ENCODE measurements around the gene LYVE1. TPM values are rescaled to one million over a fixed set of nuclear protein-coding genes. Genes with fewer than 3 reads are reported as not detected.

Gene LYVE1
- total RNA-seq, 1 experiment from 2014 or later = 0.11 TPM

DNA sequence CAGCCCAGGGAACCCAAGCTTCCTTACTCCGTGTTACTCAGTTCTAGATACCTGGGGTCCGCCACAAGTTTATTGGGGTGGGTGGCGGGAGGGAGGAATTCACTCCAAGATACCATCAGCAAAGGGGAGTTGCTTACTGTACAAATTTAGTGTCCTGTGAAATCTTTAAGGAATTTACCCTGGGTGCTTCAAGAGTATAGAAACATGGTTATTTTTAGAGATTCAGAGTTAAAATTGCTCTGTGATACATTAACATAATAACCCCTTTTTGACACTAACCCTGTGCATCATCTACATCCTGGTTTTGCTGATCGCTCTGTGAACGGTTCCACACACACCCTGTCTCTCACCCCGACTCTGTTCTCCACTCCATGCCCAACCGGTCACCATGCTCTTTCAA, 18.9 kb upstream of the LYVE1 start:
- no peak overlapping the region for H3K4me3 ChIP-seq (ENCODE audit: low read depth, low read length, poor library complexity, severe bottlenecking)
- H3K9me3 ChIP-seq (ENCODE audit: low read depth, low read length, poor library complexity, severe bottlenecking) = no peaks in the 10 kb centered on the region
- no TSS peak for BruUV-seq (replicated peaks)
- no peaks in the 10 kb centered on the region for H3K36me3 ChIP-seq (ENCODE audit: insufficient read depth, low read length, poor library complexity, severe bottlenecking)
- ChIA-PET POLR2A (ENCODE audit: low non-redundant PET) (no interaction called here), CTCF (no interaction called here)
- H3K27me3 ChIP-seq (replicated peaks; ENCODE audit: insufficient read depth, low read depth, low read length, poor library complexity) = no peaks in the 10 kb centered on the region
- H3K4me1 ChIP-seq (ENCODE audit: insufficient read depth, low read length, poor library complexity, severe bottlenecking) = peaks cover 62% of the 10 kb centered on the region
- peak overlapping the region; percentile 62 for H3K27ac ChIP-seq (ENCODE audit: low read depth, low read length, poor library complexity, severe bottlenecking)
- intact Hi-C loops (cut with micrococcal nuclease; ENCODE audit: unreplicated experiment) = no loop called here
- no peak for TF ChIP-seq EZH2 (IDR thresholded peaks at IDR 0.05; ENCODE audit: borderline replicate concordance, low read depth, low read length, poor library complexity, severe bottlenecking)
- TF ChIP-seq, protein P1, sequence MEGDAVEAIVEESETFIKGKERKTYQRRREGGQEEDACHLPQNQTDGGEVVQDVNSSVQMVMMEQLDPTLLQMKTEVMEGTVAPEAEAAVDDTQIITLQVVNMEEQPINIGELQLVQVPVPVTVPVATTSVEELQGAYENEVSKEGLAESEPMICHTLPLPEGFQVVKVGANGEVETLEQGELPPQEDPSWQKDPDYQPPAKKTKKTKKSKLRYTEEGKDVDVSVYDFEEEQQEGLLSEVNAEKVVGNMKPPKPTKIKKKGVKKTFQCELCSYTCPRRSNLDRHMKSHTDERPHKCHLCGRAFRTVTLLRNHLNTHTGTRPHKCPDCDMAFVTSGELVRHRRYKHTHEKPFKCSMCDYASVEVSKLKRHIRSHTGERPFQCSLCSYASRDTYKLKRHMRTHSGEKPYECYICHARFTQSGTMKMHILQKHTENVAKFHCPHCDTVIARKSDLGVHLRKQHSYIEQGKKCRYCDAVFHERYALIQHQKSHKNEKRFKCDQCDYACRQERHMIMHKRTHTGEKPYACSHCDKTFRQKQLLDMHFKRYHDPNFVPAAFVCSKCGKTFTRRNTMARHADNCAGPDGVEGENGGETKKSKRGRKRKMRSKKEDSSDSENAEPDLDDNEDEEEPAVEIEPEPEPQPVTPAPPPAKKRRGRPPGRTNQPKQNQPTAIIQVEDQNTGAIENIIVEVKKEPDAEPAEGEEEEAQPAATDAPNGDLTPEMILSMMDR (conservative IDR thresholded peaks at IDR 0.05; ENCODE audit: low read depth, low read length) = no peak
- DNase-seq (ENCODE audit: low spot score) = no peak

DNA sequence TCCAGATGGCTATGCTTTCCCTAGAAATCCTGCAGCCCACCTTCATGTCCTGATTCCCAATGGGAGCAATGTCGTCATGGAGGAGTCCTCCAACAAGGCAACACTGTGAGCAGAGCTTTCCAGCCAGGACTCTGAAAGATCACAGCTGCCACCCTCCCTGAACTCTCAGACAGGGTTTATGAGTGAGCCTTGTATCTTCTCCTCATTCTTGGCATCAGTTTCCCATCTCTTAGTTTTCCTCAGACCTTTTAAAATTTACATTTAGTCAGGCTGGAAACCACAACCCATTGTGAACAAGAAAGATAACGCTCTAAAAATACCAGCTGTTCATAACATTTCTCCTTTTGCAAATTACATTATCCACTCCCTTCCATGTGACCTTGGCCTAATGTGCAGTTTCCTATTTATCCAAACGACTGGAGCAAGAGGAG, 15.6 kb upstream of the LYVE1 start:
- POLR2A ChIA-PET (ENCODE audit: low non-redundant PET) = no interaction called here
- Histone ChIP-seq H3K4me1 (ENCODE audit: insufficient read depth, low read length, poor library complexity, severe bottlenecking) (peaks cover 30% of the 10 kb centered on the region), H3K4me3 (ENCODE audit: low read depth, low read length, poor library complexity, severe bottlenecking) (no peak overlapping the region), H3K27me3 (replicated peaks; ENCODE audit: insufficient read depth, low read depth, low read length, poor library complexity) (no peaks in the 10 kb centered on the region), H3K36me3 (ENCODE audit: insufficient read depth, low read length, poor library complexity, severe bottlenecking) (no peaks in the 10 kb centered on the region), H3K9me3 (ENCODE audit: low read depth, low read length, poor library complexity, severe bottlenecking) (no peaks in the 10 kb centered on the region), H3K27ac (ENCODE audit: low read depth, low read length, poor library complexity, severe bottlenecking) (no peak overlapping the region)
- peak; percentile 17 for DNase-seq (ENCODE audit: low spot score)
- BruUV-seq (replicated peaks) = no TSS peak
- TF ChIP-seq EZH2 (IDR thresholded peaks at IDR 0.05; ENCODE audit: borderline replicate concordance, low read depth, low read length, poor library complexity, severe bottlenecking) = no peak
- TF ChIP-seq, protein P1 (conservative IDR thresholded peaks at IDR 0.05; ENCODE audit: low read depth, low read length) = no peak
- intact Hi-C loops (cut with micrococcal nuclease; ENCODE audit: unreplicated experiment) = no loop called here
- CTCF ChIA-PET = interaction anchor here (0.6 kb wide), 1 partner anchor 43 kb away, joined by 3 read pairs; the partner anchor contains the start of gene RNF141

- Histone ChIP-seq H3K4me1 (ENCODE audit: insufficient read depth, low read length, poor library complexity, severe bottlenecking) (peaks cover 18% of the 10 kb centered on the region), H3K9me3 (ENCODE audit: low read depth, low read length, poor library complexity, severe bottlenecking) (no peaks in the 10 kb centered on the region), H3K4me3 (ENCODE audit: low read depth, low read length, poor library complexity, severe bottlenecking) (no peak overlapping the region), H3K27ac (ENCODE audit: low read depth, low read length, poor library complexity, severe bottlenecking) (no peak overlapping the region), H3K27me3 (replicated peaks; ENCODE audit: insufficient read depth, low read depth, low read length, poor library complexity) (no peaks in the 10 kb centered on the region), H3K36me3 (ENCODE audit: insufficient read depth, low read length, poor library complexity, severe bottlenecking) (no peaks in the 10 kb centered on the region)
- ChIA-PET POLR2A (ENCODE audit: low non-redundant PET) (no interaction called here), CTCF (no interaction called here)
- no peak for TF ChIP-seq EZH2 (IDR thresholded peaks at IDR 0.05; ENCODE audit: borderline replicate concordance, low read depth, low read length, poor library complexity, severe bottlenecking)
- TF ChIP-seq, protein P1 (conservative IDR thresholded peaks at IDR 0.05; ENCODE audit: low read depth, low read length) = no peak
- no TSS peak for BruUV-seq (replicated peaks)
- no peak for DNase-seq (ENCODE audit: low spot score)
- intact Hi-C loops (cut with micrococcal nuclease; ENCODE audit: unreplicated experiment) = no loop called here
Observed at GRCh38 chr11:10581481-10582019, 13.1 kb upstream of the LYVE1 start.

All from A673 (cell line).